K562 (cell line): Measurements from ENCODE around the gene JAKMIP2.

ENCODE experiments used
- BDP1 ChIP-seq: IDR thresholded peaks from 3 replicates; pipeline ENCODE4 v1.6.1; 2011; ENCODE audit not compliant: insufficient read length, insufficient read depth
- EZH2 ChIP-seq: IDR thresholded peaks from 2 replicates; pipeline ENCODE4 v1.6.1; 2012; ENCODE audit warnings: low read depth, mild to moderate bottlenecking, inconsistent platforms, low read length, borderline replicate concordance
- FOXP1 ChIP-seq: sonication (generic); formaldehyde crosslinking; IDR thresholded peaks from 2 replicates; pipeline ENCODE4 v1.8.0; 2022; ENCODE audit warnings: mild to moderate bottlenecking, missing genetic modification reagents
- MXI1 ChIP-seq: IDR thresholded peaks from 2 replicates; pipeline ENCODE4 v1.6.1; 2011; ENCODE audit warnings: low read depth, mild to moderate bottlenecking, improper control_type of control experiment, low read length
- TF ChIP-seq, protein P1 (sequence below): sonication (generic); formaldehyde crosslinking; IDR thresholded peaks from 2 replicates; pipeline ENCODE4 v1.9.0; 2022; ENCODE audit warnings: mild to moderate bottlenecking, missing genetic modification reagents

DNA sequence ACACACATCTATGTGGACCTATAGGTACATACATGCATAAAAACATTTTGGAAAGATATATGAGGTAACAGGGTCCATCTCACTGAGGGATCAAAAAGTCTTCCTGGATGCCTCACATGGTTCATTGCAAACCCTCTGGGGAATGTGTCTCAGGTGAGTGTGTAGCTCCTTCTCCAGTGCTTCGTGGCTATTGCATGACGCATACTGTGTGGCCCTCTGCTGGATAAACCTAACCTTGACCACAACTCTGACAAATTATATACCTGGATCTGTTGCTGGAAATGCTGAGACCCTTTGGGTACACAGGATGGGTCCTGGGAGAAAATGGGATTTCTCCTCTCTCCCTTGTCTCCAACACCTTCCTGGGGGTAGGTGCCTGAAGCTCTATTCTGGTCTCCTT lies 91.9 kb downstream of the JAKMIP2 start:
- TF ChIP-seq BDP1, result no peak
- TF ChIP-seq, protein P1, sequence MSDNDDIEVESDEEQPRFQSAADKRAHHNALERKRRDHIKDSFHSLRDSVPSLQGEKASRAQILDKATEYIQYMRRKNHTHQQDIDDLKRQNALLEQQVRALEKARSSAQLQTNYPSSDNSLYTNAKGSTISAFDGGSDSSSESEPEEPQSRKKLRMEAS (CRISPR knock-in tag), result no peak
- TF ChIP-seq FOXP1 (CRISPR knock-in tag), result no peak
- no peak for TF ChIP-seq EZH2
- no peak for TF ChIP-seq MXI1
